ENCODE results near the gene INTS3.

- TF ChIP-seq POLR2AphosphoS5 (IDR thresholded peaks at IDR 0.05) (peak; percentile 87), CTCF (IDR thresholded peaks at IDR 0.05) (no peak), POLR2A (IDR thresholded peaks at IDR 0.05) (no peak), EP300 (IDR thresholded peaks at IDR 0.05) (no peak)
These were observed 30.4 kb upstream of the INTS3 start for GRCh38 chr1:153697191-153698019.

All from gastroesophageal sphincter (tissue), 3 donors.